GM15510 (cell line): ENCODE measurements around the gene DEGS2.
A peak's percentile ranks its signal among the peaks of the same experiment; 100 is the strongest.

Experiments used
- POLR2A ChIP-seq: IDR thresholded peaks from 3 replicates; pipeline ENCODE4 v1.6.1; 2011; ENCODE audit warnings: borderline replicate concordance; ENCODE audit not compliant: insufficient read length; ENCODE audit errors: extremely low read depth

DEGS2 gene

DNA sequence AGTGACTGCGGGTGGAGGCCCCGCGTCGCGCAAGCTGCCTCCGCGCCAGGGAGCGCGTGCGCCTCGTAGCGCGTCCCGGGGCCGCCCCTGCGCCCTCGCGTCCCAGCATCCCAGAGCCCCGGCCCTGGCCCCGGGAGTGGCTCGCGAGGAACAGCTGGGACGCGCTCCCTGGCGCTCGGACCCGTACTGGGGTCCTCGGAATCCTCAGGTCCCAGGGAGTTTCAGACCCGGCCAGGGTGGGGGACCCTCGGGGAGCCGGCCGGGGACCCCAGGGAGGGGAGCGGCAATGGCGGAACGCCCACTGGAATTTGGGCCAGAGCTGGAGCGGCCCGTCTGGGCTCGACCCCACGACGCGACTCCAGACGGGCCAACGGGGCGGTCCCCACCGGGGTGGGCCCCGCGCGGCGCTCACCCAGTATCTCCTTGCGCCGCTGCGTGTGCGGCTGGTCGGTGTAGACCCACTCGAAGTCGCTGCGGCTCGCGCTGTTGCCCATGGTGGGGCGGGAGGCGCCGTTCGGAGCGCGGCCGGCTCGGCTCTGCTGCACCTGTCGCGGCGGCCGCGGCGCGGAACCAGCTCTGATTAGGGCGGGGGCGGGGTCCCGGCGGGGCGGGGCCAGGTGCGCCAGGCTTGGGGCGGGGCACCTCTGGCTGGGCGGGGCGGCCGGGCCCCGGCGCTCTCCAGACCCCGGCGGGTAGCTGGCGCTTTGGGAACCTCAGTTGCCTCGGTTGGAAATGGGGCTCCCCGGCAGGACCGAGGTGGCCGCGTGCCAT lies at the start of gene DEGS2:
DEGS2 (minus strand) TSS at position 552 of the 771 bp plus-strand sequence; CDS start at position 494, 58 bp downstream.
- no peak for TF ChIP-seq POLR2A

GRCh38 chr14:100203962-100204834 lies 44.8 kb upstream of the DEGS2 start:
- TF ChIP-seq POLR2A: no peak

GRCh38 chr14:100203146-100203545 lies 43.7 kb upstream of the DEGS2 start:
- TF ChIP-seq POLR2A: no peak

DNA sequence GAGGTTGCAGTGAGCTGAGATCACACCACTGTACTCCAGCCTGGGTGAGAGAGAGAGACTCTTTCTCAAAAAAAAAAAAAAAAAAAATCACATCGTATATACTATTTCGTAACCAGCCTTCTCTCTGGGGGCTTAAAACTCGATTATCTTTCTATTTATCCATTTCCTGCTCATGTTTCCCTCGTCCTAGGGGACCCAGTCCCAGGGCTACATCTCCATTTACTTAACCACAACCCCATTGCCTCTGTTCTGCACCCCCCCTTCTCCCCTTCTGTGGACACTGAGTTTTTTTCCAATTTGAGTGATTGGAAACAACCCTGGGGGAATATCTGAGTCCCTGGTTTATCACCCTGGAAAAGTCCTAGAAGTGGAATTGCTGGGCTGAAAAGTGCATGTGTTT lies 43.3 kb upstream of the DEGS2 start:
- TF ChIP-seq POLR2A: no peak

- no peak for TF ChIP-seq POLR2A
Observed at GRCh38 chr14:100201701-100202100, 42.3 kb upstream of the DEGS2 start.

GRCh38 chr14:100200311-100200710 lies 40.9 kb upstream of the DEGS2 start:
- TF ChIP-seq POLR2A: no peak

DNA sequence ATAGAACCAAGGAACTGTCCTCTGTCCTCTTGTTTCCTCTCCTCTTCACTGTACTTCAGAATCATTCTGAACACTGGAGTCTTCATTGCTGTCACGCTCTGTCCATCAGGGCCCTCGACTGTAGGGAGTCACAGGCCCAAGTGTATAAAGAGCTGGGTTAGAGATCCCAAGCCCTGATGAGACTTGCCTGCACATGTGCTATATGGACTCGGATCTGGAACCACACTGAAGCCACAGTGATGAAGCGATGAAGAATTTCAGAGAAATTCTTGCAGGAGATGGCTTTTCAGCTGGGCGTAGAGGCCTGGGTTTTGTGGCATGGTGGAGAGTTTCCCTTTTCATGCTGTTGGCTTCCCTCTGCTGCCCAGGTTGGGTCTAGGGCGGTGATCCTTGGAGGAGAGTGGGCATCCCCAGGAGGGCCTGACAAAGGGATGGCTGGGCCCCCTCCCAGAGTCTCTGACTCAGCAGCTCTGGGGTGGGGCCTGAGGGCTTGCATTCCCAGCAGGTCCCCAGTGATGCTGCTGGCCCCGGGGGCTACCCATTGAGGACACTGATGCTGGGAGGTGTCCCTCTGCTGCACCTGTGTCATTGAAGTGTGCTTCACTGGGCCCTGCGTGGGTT lies 39.9 kb upstream of the DEGS2 start:
- no peak for TF ChIP-seq POLR2A

DNA sequence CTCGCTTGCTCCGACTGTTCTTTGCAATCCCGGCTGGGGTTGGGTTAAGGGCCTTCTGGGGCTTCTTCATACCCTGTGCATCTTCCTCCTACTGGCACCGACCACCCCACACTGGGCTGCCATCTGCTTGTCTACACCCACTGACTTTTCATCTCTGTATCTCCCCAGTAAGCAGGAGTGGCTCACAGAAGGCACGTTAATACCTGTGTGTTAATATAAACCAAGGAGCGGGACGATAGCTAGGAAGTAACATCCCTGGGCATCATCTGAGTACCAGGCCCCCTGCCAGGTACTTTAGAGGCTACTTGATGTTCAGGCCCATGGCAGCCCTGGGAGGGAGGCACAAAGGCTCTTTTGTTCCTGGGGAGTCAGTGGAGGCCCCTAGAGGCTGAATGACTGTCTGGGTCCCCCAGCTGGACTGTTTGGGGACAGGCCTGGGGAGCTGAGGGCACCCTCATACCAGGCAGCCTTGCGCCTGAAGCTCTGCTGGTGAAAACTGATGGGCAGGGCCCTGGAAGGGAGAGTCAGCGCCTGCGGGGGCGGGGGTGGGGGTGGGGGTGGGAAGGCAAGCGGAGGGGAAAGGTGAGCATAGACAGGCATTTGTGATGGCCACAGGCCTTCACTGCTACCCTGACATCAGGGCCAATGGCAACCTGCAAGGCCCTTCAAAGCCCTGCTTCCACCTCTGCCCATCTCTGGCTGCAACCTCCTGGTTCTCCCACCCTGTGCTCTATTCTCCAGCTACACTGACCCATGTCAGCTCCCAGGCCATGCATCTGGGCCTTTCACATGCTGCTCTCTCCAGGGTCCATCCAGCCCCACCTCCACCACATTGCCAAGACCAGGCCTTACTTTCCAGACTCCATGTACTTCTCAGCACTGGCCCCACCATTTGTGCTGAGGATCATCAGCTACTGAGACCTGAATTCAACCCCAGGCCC lies 34.2 kb upstream of the DEGS2 start:
- no peak for TF ChIP-seq POLR2A

DNA sequence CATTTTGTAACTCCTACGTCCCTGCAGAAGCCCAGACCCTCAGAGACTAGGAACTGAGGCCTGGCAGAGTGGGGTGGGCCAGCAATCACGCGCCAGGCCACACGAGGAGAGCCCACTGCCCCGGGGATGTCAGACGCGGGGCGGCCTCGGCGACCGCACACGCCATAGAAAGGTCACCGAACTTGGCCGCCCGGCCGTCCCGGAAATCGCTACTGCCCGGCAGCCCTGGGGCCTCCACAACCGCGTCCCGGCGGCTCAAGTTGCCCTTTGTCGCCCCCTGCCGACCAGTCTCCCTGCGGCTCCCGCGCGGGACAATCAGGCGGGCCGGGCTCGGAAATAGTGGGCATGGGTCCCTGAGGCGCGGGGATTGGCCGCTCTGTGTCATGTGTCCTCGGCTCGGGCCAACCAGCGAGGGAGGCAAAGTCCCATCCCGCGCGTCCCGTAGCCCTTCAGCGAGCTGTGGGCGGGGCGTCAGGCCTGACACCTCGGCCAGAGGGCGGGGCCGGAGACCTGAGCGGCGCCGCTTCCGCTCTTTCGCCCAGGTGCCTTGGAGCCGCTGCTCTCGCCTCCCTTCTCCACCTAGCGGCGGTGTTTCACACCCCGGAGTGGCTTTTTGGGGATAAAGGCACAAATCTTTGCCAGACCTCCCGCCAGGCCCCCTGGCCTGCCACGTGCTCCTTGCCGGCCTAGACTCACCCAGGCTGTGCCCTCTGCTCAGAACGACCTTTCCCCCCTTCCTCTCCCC lies 33.4 kb upstream of the DEGS2 start:
- peak; percentile 46 for TF ChIP-seq POLR2A

- TF ChIP-seq POLR2A: no peak
Observed at GRCh38 chr14:100192250-100192671, 32.8 kb upstream of the DEGS2 start.

GRCh38 chr14:100191584-100192249 lies 32.3 kb upstream of the DEGS2 start:
- TF ChIP-seq POLR2A: no peak

DNA sequence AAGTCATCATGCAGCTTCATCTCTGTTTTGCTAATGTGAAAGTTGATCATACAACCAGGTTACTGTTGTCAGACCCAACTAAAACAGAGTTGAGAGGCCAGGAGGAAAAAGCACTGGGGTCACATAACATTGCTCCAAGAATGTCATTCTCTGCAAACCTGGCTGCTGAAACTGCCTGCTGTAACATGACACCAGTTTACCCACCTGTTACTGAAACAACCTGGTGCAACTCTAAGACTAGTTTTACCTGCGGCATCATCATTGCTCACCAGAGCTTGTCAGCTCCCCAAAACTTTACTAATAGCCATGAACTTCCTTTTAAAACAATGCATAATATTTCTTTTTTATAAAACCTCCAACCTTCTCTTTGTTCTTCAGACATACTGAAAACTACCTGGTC lies 30.7 kb upstream of the DEGS2 start:
- TF ChIP-seq POLR2A: no peak
